Nasal cavity respiratory epithelium epithelial cell of viscerocranial mucosa (primary cell): ENCODE measurements around the gene SMCP. TPM values are rescaled to one million over a fixed set of nuclear protein-coding genes. Genes with fewer than 3 reads are reported as not detected.

Source experiments
- total RNA-seq: library from RNA; depleted of rRNA; stranded (reverse); fragments of >200 nt; gene quantifications from 2 replicates; pipeline ENCODE4 v1.2.3, GENCODE V29; 2014

The SMCP gene, protein sequence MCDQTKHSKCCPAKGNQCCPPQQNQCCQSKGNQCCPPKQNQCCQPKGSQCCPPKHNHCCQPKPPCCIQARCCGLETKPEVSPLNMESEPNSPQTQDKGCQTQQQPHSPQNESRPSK
- not detected in 2 replicates for total RNA-seq

DNA sequence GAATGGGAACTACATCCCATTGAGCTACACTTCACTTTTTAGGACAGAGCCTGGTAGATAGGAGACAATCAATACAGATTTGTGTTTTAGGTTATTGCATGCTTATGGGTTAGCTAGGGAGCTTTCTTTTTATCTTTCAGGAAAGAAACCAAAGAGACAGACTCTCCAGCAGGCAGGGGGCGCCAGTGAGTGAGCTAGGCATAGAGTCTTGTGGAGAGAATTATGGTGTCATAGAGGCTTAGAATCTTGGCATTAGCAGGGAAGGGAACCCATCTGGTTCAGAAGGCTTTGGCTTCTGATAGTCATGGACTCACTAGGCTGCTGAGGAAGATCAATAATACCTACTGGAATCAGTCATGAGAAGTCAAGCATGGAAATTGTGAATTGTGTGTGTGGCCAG lies at the start of gene SMCP:
Gene SMCP (plus strand): TSS at position 281 of the 400 bp plus-strand sequence. CDS start 6,101 bp downstream, outside the sequence.

DNA sequence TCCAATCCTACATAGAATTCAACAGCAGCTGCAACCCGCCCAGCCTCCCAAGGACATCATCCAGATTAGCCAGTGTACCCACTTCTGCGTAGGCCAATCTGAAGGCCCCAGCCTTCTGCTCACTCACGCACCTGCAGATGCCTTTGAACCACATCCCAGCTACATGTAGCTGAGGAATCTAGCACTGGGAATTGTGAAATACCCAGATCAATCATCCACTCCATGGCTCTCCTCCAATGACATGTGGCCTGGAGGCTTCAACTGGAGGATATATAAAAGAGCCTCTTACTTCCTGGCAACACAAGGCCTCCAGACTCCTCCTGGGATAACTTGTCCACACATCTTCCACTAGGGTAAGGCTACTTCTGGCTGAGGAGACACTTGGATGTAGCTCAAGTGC lies 35.6 kb upstream of the SMCP start, which contains the start of gene LCE6A:
Gene LCE6A (plus strand): TSS at position 301 of the 400 bp plus-strand sequence. CDS start 665 bp downstream, outside the sequence.

DNA sequence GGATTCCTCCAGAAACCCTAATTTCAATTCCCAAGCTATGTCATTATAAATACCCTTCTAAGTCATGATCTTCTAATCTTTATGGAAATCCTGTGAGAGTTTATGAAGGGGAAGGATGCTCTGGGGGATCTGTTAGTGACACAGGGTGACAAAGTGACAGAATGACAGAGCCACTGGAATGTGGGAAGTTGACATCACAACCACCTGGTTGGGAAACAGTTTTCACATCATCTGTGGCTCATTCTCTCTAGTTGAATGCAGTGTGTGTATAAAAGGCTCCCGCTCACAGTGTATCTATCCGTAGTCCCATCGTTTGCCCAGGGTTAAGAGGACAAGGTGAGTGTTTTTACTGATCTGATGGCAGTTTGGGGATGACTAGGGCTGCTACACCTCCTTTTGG lies 18.4 kb upstream of the SMCP start, which contains the start of gene LCE7A:
Gene LCE7A (plus strand): TSS at position 301 of the 400 bp plus-strand sequence. CDS start 702 bp downstream, outside the sequence.

GRCh38 chr1:152907686-152908601 lies 29.8 kb downstream of the SMCP start, which contains the start of gene IVL:
TSS of gene IVL (plus strand) at chr1:152908546. CDS start at chr1:152909798, 1,252 bp downstream.

Other genes with a start within 250 kb of the SMCP start
- not detected in 2 replicates for gene LCE2D, start 214.9 kb upstream of the SMCP start, total RNA-seq
- not detected in 2 replicates for gene LCE2C, start 203.0 kb upstream of the SMCP start, total RNA-seq
- gene LCE2B, start 192.2 kb upstream of the SMCP start, total RNA-seq: not detected in 2 replicates
- gene LCE2A, start 180.0 kb upstream of the SMCP start, total RNA-seq: not detected in 2 replicates
- gene LCE4A, start 170.2 kb upstream of the SMCP start, total RNA-seq: not detected in 2 replicates
- gene KPRP, start 120.3 kb upstream of the SMCP start, total RNA-seq: 0.34 TPM in 1 of 2 replicates, not detected in the other
- gene LCE1F, start 103.2 kb upstream of the SMCP start, total RNA-seq: not detected in 2 replicates
- not detected in 2 replicates for gene LCE1E, start 92.1 kb upstream of the SMCP start, total RNA-seq
- not detected in 2 replicates for gene LCE1D, start 81.6 kb upstream of the SMCP start, total RNA-seq
- gene LCE1C, start 71.7 kb upstream of the SMCP start, total RNA-seq: 0.34 TPM in 1 of 2 replicates, not detected in the other
- gene LCE1B, start 66.4 kb upstream of the SMCP start, total RNA-seq: not detected in 2 replicates
- gene LCE1A, start 50.8 kb upstream of the SMCP start, total RNA-seq: 0.34 TPM in 1 of 2 replicates, not detected in the other
- not detected in 2 replicates for gene LCE6A, start 35.5 kb upstream of the SMCP start, total RNA-seq
- not detected in 2 replicates for gene LCE7A, start 18.3 kb upstream of the SMCP start, total RNA-seq
- 18.8 and 30.8 TPM in 2 replicates for gene IVL, start 30.2 kb downstream of the SMCP start, total RNA-seq
- gene SPRR5, start 68.9 kb downstream of the SMCP start, total RNA-seq: not detected in 2 replicates
- not detected in 2 replicates for gene SPRR4, start 92.3 kb downstream of the SMCP start, total RNA-seq
- 3.1 and 9.5 TPM in 2 replicates for gene SPRR1A, start 105.8 kb downstream of the SMCP start, total RNA-seq
- gene SPRR3, start 123.4 kb downstream of the SMCP start, total RNA-seq: 67.3 and 122 TPM in 2 replicates
- gene SPRR1B, start 152.9 kb downstream of the SMCP start, total RNA-seq: 53.0 and 86.5 TPM in 2 replicates
- 5.7 and 47.8 TPM in 2 replicates for gene SPRR2D, start 162.8 kb downstream of the SMCP start, total RNA-seq
- gene SPRR2A, start 179.2 kb downstream of the SMCP start, total RNA-seq: 4.8 and 25.3 TPM in 2 replicates
- gene SPRR2B, start 193.3 kb downstream of the SMCP start, total RNA-seq: 1.0 TPM in 1 of 2 replicates, not detected in the other
- 1.1 and 21.5 TPM in 2 replicates for gene SPRR2E, start 216.2 kb downstream of the SMCP start, total RNA-seq
- gene SPRR2F, start 235.2 kb downstream of the SMCP start, total RNA-seq: not detected in 2 replicates